Measurements from ENCODE around the gene CEP295NL. TPM values are rescaled to one million over a fixed set of nuclear protein-coding genes. Genes with fewer than 3 reads are reported as not detected.
A peak's percentile ranks its signal among the peaks of the same experiment; 100 is the strongest.

Gene CEP295NL
- total RNA-seq, 1 experiment from 2014 or later, result 2.0 TPM

GRCh38 chr17:78900816-78901215 lies 2.2 kb downstream of the CEP295NL start:
- intact Hi-C loops (cut with micrococcal nuclease; ENCODE audit: unreplicated experiment), result loop anchor here (5.0 kb wide), 1 partner anchor 1771 kb away; no protein-coding TSS in a partner anchor
- peak overlapping the region; percentile 54 for H3K27ac Mint-ChIP-seq (ENCODE audit: unreplicated experiment)
- no TSS peak for BruUV-seq (replicated peaks)
- no peak overlapping the region for H3K4me3 ChIP-seq (ENCODE audit: low read depth, low read length)
- DNase-seq, result no peak
- no peak overlapping the region for H3K4me3 Mint-ChIP-seq (ENCODE audit: unreplicated experiment)
- peaks cover 43% of the 10 kb centered on the region for H3K4me1 Mint-ChIP-seq (ENCODE audit: low read depth, unreplicated experiment)
- H3K36me3 ChIP-seq (ENCODE audit: control insufficient read depth, insufficient read depth, low read length), result no peaks in the 10 kb centered on the region; the same call in 1 of the 2 replicates
- no peaks in the 10 kb centered on the region for H3K9me3 Mint-ChIP-seq (ENCODE audit: unreplicated experiment)
- CTCF ChIA-PET, result no interaction called here
- H3K9me3 ChIP-seq, result no peaks in the 10 kb centered on the region
- H3K36me3 Mint-ChIP-seq (ENCODE audit: insufficient read depth, unreplicated experiment), result peaks cover 48% of the 10 kb centered on the region
- H3K27me3 Mint-ChIP-seq (ENCODE audit: insufficient read depth, unreplicated experiment), result no peaks in the 10 kb centered on the region
- TF ChIP-seq CTCF (IDR thresholded peaks at IDR 0.05; ENCODE audit: insufficient read depth in 1 of 2, low read depth in 1 of 2, low read length in 1 of 2, severe bottlenecking in 1 of 2, unreplicated experiment in 1 of 2), result no peak
- POLR2A ChIA-PET, result interaction anchor here (0.6 kb wide), 1 partner anchor 109 kb away, joined by 3 read pairs; the partner anchor contains the start of gene CANT1
- no peaks in the 10 kb centered on the region for H3K27me3 ChIP-seq (replicated peaks; ENCODE audit: control insufficient read depth, insufficient read depth, low read length)
- H3K4me1 ChIP-seq, result peaks cover 27% of the 10 kb centered on the region

GRCh38 chr17:78899361-78900260 lies 3.4 kb downstream of the CEP295NL start:
- no TSS peak for BruUV-seq (replicated peaks)
- Mint-ChIP-seq H3K36me3 (ENCODE audit: insufficient read depth, unreplicated experiment) (peaks cover 48% of the 10 kb centered on the region), H3K4me3 (ENCODE audit: unreplicated experiment) (peak overlapping the region; percentile 15), H3K9me3 (ENCODE audit: unreplicated experiment) (no peaks in the 10 kb centered on the region), H3K27ac (ENCODE audit: unreplicated experiment) (peak overlapping the region; percentile 90), H3K27me3 (ENCODE audit: insufficient read depth, unreplicated experiment) (no peaks in the 10 kb centered on the region), H3K4me1 (ENCODE audit: low read depth, unreplicated experiment) (peaks cover 42% of the 10 kb centered on the region)
- no peaks in the 10 kb centered on the region; the same call in 1 of the 2 replicates for H3K36me3 ChIP-seq (ENCODE audit: control insufficient read depth, insufficient read depth, low read length)
- H3K4me1 ChIP-seq, result peaks cover 27% of the 10 kb centered on the region
- H3K27me3 ChIP-seq (replicated peaks; ENCODE audit: control insufficient read depth, insufficient read depth, low read length), result no peaks in the 10 kb centered on the region
- no peaks in the 10 kb centered on the region for H3K9me3 ChIP-seq
- POLR2A ChIA-PET, result interaction anchor here (1.0 to 1.6 kb wide), 2 partner anchors 16 to 24 kb away, joined by 4 to 6 read pairs; no protein-coding TSS in a partner anchor
- DNase-seq, result peak; percentile 75 to 85
- CTCF ChIA-PET, result interaction anchor here (0.7 to 1.5 kb wide), 3 partner anchors 16 to 163 kb away, joined by 3 to 5 read pairs (median 5); no protein-coding TSS in a partner anchor
- intact Hi-C loops (cut with micrococcal nuclease; ENCODE audit: unreplicated experiment), result loop anchor here (1.0 to 5.0 kb wide), 2 partner anchors 16 to 1773 kb away; no protein-coding TSS in a partner anchor
- TF ChIP-seq CTCF (IDR thresholded peaks at IDR 0.05; ENCODE audit: insufficient read depth in 1 of 2, low read depth in 1 of 2, low read length in 1 of 2, severe bottlenecking in 1 of 2, unreplicated experiment in 1 of 2), result no peak
- H3K4me3 ChIP-seq (ENCODE audit: low read depth, low read length), result no peak overlapping the region

GRCh38 chr17:78898947-78899346 lies 4.1 kb downstream of the CEP295NL start:
- no peak for TF ChIP-seq CTCF (IDR thresholded peaks at IDR 0.05; ENCODE audit: insufficient read depth in 1 of 2, low read depth in 1 of 2, low read length in 1 of 2, severe bottlenecking in 1 of 2, unreplicated experiment in 1 of 2)
- intact Hi-C loops (cut with micrococcal nuclease; ENCODE audit: unreplicated experiment), result loop anchor here (1.0 kb wide), 1 partner anchor 16 kb away; no protein-coding TSS in a partner anchor
- Histone ChIP-seq H3K9me3 (no peaks in the 10 kb centered on the region), H3K4me3 (ENCODE audit: low read depth, low read length) (no peak overlapping the region), H3K4me1 (peaks cover 27% of the 10 kb centered on the region), H3K36me3 (ENCODE audit: control insufficient read depth, insufficient read depth, low read length) (no peaks in the 10 kb centered on the region; the same call in 1 of the 2 replicates), H3K27me3 (replicated peaks; ENCODE audit: control insufficient read depth, insufficient read depth, low read length) (no peaks in the 10 kb centered on the region)
- no peak for DNase-seq
- ChIA-PET CTCF (interaction anchor here (1.4 to 1.5 kb wide), 2 partner anchors 15 to 33 kb away, joined by 5 read pairs; no protein-coding TSS in a partner anchor), POLR2A (interaction anchor here (1.0 to 1.6 kb wide), 2 partner anchors 15 to 24 kb away, joined by 4 to 6 read pairs; no protein-coding TSS in a partner anchor)
- H3K4me3 Mint-ChIP-seq (ENCODE audit: unreplicated experiment), result peak overlapping the region; percentile 15
- H3K27me3 Mint-ChIP-seq (ENCODE audit: insufficient read depth, unreplicated experiment), result no peaks in the 10 kb centered on the region
- H3K36me3 Mint-ChIP-seq (ENCODE audit: insufficient read depth, unreplicated experiment), result peaks cover 46% of the 10 kb centered on the region
- peaks cover 35% of the 10 kb centered on the region for H3K4me1 Mint-ChIP-seq (ENCODE audit: low read depth, unreplicated experiment)
- H3K27ac Mint-ChIP-seq (ENCODE audit: unreplicated experiment), result peak overlapping the region; percentile 90
- no TSS peak for BruUV-seq (replicated peaks)
- H3K9me3 Mint-ChIP-seq (ENCODE audit: unreplicated experiment), result no peaks in the 10 kb centered on the region
